Nephron progenitor cell (in vitro differentiated cells): ENCODE results near the gene GALNT12.

Source experiments
- DNase-seq: peaks from one replicate; pipeline ENCODE4 v3.0.0; 2021
- H3K27ac Mint-ChIP-seq: 2 replicates; pipeline ENCODE4 v1.8.0; 2021; ENCODE audit warnings: mild to moderate bottlenecking, moderate library complexity, mixed read lengths
- H3K27me3 Mint-ChIP-seq: 2 replicates; pipeline ENCODE4 v1.8.0; 2021; ENCODE audit warnings: mild to moderate bottlenecking, low read depth, mixed read lengths; ENCODE audit not compliant: poor library complexity
- H3K36me3 Mint-ChIP-seq: 2 replicates; pipeline ENCODE4 v1.8.0; 2021; ENCODE audit warnings: low read depth, mixed read lengths
- H3K4me1 Mint-ChIP-seq: 2 replicates; pipeline ENCODE4 v1.8.0; 2021; ENCODE audit warnings: mixed read lengths
- H3K4me3 Mint-ChIP-seq: 2 replicates; pipeline ENCODE4 v1.8.0; 2021; ENCODE audit warnings: mild to moderate bottlenecking, moderate library complexity, mixed read lengths
- H3K9me3 Mint-ChIP-seq: 2 replicates; pipeline ENCODE4 v1.8.0; 2021; ENCODE audit warnings: mild to moderate bottlenecking, moderate library complexity, mixed read lengths
- CTCF ChIP-seq: fragments of 200-600 bp; sonication (generic); IDR thresholded peaks from 2 replicates; pipeline ENCODE4 v1.5.0; 2021; ENCODE audit warnings: antibody characterized with exemption

The GALNT12 gene

GRCh38 chr9:98890256-98890655, 82.8 kb downstream of the GALNT12 start:
- H3K4me3 Mint-ChIP-seq, result no peak overlapping the region
- no peak for DNase-seq
- peaks cover 13% of the 10 kb centered on the region for H3K27me3 Mint-ChIP-seq
- H3K4me1 Mint-ChIP-seq, result no peaks in the 10 kb centered on the region
- no peaks in the 10 kb centered on the region for H3K9me3 Mint-ChIP-seq
- no peak for TF ChIP-seq CTCF
- H3K27ac Mint-ChIP-seq, result no peak overlapping the region
- no peaks in the 10 kb centered on the region for H3K36me3 Mint-ChIP-seq

GRCh38 chr9:98892288-98892687, 84.8 kb downstream of the GALNT12 start:
- no peak for TF ChIP-seq CTCF
- peaks cover 13% of the 10 kb centered on the region for H3K27me3 Mint-ChIP-seq
- DNase-seq, result no peak
- no peaks in the 10 kb centered on the region for H3K4me1 Mint-ChIP-seq
- no peak overlapping the region for H3K27ac Mint-ChIP-seq
- no peaks in the 10 kb centered on the region for H3K36me3 Mint-ChIP-seq
- peaks cover 14% of the 10 kb centered on the region for H3K9me3 Mint-ChIP-seq
- H3K4me3 Mint-ChIP-seq, result no peak overlapping the region

DNA sequence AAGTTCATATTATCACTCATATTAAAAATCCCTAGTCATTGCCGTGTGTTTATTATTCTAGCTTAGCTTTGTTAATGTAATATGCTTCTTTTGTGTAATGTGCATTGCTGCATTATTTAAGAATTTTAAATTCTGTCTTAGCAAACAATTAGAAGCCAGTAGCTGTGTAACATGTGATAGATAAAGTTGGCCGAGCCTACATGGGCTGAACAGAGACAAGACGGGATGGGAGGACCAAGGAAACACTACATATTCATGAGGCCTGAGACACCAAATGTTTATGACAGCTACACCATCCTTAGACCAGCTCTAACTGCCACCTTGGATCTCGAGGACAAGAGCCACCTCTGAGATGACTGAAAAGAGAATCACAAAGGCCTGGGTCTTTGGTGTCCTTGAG, 85.2 kb downstream of the GALNT12 start:
- no peak for TF ChIP-seq CTCF
- Mint-ChIP-seq H3K27me3 (peaks cover 13% of the 10 kb centered on the region), H3K9me3 (peaks cover 16% of the 10 kb centered on the region), H3K4me1 (no peaks in the 10 kb centered on the region), H3K4me3 (no peak overlapping the region), H3K27ac (no peak overlapping the region), H3K36me3 (no peaks in the 10 kb centered on the region)
- DNase-seq, result no peak

DNA sequence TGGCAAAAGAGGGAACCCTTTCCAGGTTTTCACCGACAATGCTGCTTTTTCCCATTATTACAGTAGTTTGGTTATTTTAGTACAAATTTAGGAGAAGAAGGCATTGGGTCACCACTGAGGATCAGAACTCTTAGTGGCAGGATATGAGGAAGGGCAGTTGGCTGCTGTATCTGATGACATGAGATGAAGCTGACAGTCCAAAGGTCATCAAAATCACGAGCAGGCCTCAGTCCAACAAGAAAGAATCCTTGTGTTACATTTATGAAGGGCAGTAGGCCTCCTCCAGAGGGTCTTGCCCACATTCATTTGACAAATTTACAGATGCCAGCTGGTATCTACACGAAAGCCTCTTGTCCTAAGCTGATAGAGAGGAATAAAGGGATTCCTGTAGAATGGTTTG, 86.7 kb downstream of the GALNT12 start:
- Mint-ChIP-seq H3K4me1 (no peaks in the 10 kb centered on the region), H3K27ac (no peak overlapping the region), H3K4me3 (no peak overlapping the region), H3K36me3 (no peaks in the 10 kb centered on the region), H3K9me3 (peaks cover 16% of the 10 kb centered on the region), H3K27me3 (peaks cover 5% of the 10 kb centered on the region)
- no peak for TF ChIP-seq CTCF
- DNase-seq, result no peak

- no peak for TF ChIP-seq CTCF
- Mint-ChIP-seq H3K9me3 (peaks cover 16% of the 10 kb centered on the region), H3K4me3 (no peak overlapping the region), H3K4me1 (no peaks in the 10 kb centered on the region), H3K36me3 (no peaks in the 10 kb centered on the region), H3K27ac (no peak overlapping the region), H3K27me3 (peaks cover 4% of the 10 kb centered on the region)
- DNase-seq, result no peak
Measured at GRCh38 chr9:98894761-98895160, 87.3 kb downstream of the GALNT12 start.

GRCh38 chr9:98896632-98897031, 89.2 kb downstream of the GALNT12 start:
- H3K4me3 Mint-ChIP-seq, result no peak overlapping the region
- no peaks in the 10 kb centered on the region for H3K36me3 Mint-ChIP-seq
- no peak overlapping the region for H3K27ac Mint-ChIP-seq
- peaks cover 7% of the 10 kb centered on the region for H3K27me3 Mint-ChIP-seq
- no peaks in the 10 kb centered on the region for H3K4me1 Mint-ChIP-seq
- no peak for DNase-seq
- TF ChIP-seq CTCF, result no peak
- peaks cover 16% of the 10 kb centered on the region for H3K9me3 Mint-ChIP-seq
